Brain microvascular endothelial cell (primary cell): Measurements from ENCODE around the gene CYCS.

Source experiments
- DNase-seq: peaks from one replicate; pipeline ENCODE4 v3.0.0-alpha.2; 2020
- H3K27ac ChIP-seq: fragments of 250-450 bp; sonication (Bioruptor Pico); 2 replicates; pipeline ENCODE4 v1.5.1; 2020; ENCODE audit warnings: mild to moderate bottlenecking, moderate library complexity
- H3K27me3 ChIP-seq: fragments of 250-450 bp; sonication (Bioruptor Pico); replicated peaks from 2 replicates; pipeline ENCODE4 v1.5.1; 2020; ENCODE audit warnings: mild to moderate bottlenecking
- H3K36me3 ChIP-seq: fragments of 250-450 bp; sonication (Bioruptor Pico); replicated peaks from 2 replicates; pipeline ENCODE4 v1.5.1; 2020; ENCODE audit warnings: mild to moderate bottlenecking
- H3K4me3 ChIP-seq: 2 replicates; pipeline ENCODE4 v1.5.1; 2011; ENCODE audit warnings: low read depth, mild to moderate bottlenecking, control low read depth, low read length, moderate library complexity
- in situ Hi-C: cut with HindIII; loops from 2 replicates; pipeline ENCODE4 v1.10.0; 2017; ENCODE audit warnings: low sequenced_read_pairs, low pct_ligation_motif_present
- TF ChIP-seq, protein P1 (sequence below): IDR thresholded peaks from 2 replicates; pipeline ENCODE4 v1.5.1; 2011; ENCODE audit warnings: low read depth, mild to moderate bottlenecking, moderate library complexity, low read length, control low read depth, inconsistent platforms; ENCODE audit errors: missing control alignments

CYCS gene

DNA sequence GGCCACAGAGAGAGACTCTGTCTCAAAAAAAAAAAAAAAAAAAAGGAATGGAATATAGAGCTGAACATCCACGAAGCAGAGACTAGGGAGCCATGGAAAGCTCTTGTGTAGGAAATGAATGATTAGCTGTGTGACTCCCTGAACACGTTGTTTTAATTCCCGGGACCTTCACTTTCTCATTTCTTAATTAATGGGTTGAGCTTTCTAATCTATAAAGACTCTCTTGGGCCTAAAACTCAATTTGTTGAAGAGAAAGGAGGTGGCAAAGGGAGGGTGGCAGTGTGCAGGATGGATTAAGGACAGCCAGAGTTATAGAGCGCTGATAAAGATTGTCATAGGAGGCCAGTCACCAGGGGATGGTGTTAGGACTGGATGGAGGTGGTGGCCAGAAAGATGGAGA lies 48.0 kb downstream of the CYCS start:
- Histone ChIP-seq H3K36me3 (no peaks in the 10 kb centered on the region), H3K4me3 (no peak overlapping the region), H3K27ac (no peak overlapping the region), H3K27me3 (no peaks in the 10 kb centered on the region)
- no peak for DNase-seq
- TF ChIP-seq, protein P1, sequence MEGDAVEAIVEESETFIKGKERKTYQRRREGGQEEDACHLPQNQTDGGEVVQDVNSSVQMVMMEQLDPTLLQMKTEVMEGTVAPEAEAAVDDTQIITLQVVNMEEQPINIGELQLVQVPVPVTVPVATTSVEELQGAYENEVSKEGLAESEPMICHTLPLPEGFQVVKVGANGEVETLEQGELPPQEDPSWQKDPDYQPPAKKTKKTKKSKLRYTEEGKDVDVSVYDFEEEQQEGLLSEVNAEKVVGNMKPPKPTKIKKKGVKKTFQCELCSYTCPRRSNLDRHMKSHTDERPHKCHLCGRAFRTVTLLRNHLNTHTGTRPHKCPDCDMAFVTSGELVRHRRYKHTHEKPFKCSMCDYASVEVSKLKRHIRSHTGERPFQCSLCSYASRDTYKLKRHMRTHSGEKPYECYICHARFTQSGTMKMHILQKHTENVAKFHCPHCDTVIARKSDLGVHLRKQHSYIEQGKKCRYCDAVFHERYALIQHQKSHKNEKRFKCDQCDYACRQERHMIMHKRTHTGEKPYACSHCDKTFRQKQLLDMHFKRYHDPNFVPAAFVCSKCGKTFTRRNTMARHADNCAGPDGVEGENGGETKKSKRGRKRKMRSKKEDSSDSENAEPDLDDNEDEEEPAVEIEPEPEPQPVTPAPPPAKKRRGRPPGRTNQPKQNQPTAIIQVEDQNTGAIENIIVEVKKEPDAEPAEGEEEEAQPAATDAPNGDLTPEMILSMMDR, result no peak
- in situ Hi-C loops, result loop anchor here (25.0 kb wide), 1 partner anchor 265 kb away; no protein-coding TSS in a partner anchor

GRCh38 chr7:25075459-25075858 lies 49.6 kb downstream of the CYCS start:
- no peak overlapping the region for H3K27ac ChIP-seq
- no peak for DNase-seq
- TF ChIP-seq, protein P1, result no peak
- H3K4me3 ChIP-seq, result no peak overlapping the region
- in situ Hi-C loops, result loop anchor here (25.0 kb wide), 1 partner anchor 263 kb away; no protein-coding TSS in a partner anchor
- no peaks in the 10 kb centered on the region for H3K27me3 ChIP-seq
- H3K36me3 ChIP-seq, result no peaks in the 10 kb centered on the region

GRCh38 chr7:25073451-25073850 lies 51.6 kb downstream of the CYCS start:
- DNase-seq, result peak; percentile 56
- no peaks in the 10 kb centered on the region for H3K36me3 ChIP-seq
- no peak overlapping the region for H3K27ac ChIP-seq
- in situ Hi-C loops, result no loop called here
- no peaks in the 10 kb centered on the region for H3K27me3 ChIP-seq
- TF ChIP-seq, protein P1, result no peak
- H3K4me3 ChIP-seq, result no peak overlapping the region
